GM15510 (cell line): ENCODE measurements around the gene PAX2.

Experiments
- POLR2A ChIP-seq: IDR thresholded peaks from 3 replicates; pipeline ENCODE4 v1.6.1; 2011; ENCODE audit warnings: borderline replicate concordance; ENCODE audit not compliant: insufficient read length; ENCODE audit errors: extremely low read depth

Gene PAX2

DNA sequence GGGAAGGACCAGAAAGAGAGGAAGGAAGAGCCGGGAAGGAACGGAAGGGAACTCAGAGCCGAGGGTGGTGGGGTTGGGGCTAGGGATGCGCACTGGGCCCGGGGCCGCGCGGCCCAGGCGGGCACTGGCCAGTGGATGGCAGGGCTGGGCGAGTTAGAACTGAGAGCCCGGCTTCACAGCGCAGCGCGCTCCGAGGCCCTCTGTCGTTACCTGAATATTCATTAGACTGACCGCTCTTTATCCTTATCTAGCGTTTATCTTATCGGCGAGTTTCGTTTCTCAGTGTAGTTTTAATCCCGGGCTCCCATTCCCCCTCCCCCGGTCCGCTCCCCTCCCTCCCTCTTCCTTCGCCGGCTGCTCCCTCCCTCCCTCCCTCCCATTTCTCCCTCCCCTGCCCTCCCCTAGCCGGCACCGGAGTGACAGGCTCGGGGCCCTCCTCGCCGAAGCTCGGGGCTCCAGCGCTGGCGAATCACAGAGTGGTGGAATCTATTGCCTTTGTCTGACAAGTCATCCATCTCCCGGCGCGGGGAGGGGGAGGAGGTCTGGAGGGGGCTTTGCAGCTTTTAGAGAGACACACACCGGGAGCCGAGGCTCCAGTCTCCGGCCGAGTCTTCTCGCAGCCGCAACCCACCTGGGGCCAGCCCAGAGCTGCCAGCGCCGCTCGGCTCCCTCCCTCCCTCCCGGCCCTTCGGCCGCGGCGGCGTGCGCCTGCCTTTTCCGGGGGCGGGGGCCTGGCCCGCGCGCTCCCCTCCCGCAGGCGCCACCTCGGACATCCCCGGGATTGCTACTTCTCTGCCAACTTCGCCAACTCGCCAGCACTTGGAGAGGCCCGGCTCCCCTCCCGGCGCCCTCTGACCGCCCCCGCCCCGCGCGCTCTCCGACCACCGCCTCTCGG, at the start of gene PAX2:
Gene PAX2 (plus strand): TSS at position 596 of the 895 bp plus-strand sequence. CDS start 679 bp downstream, outside the sequence.
- no peak for TF ChIP-seq POLR2A

- no peak for TF ChIP-seq POLR2A
Measured at GRCh38 chr10:100696477-100696901, 48.9 kb upstream of the PAX2 start.

DNA sequence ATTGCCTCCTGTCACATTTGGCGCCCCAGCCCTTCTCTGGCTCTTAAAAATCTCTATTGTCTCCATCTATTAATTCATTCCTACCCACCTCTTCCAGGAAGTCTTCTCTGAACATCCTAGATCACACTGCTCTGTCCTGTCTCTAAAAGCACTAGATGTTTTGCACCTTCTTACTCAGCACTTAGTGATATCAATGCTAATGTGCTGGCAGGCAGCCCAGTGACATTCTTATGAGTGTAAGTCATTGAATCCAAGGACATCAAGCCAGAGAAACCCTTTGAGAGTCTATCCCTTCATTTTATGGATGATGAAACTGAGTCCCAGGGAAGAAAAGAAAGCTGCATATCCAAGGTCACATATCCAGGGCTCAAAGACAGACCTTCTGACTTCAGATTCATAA, 48.3 kb upstream of the PAX2 start:
- TF ChIP-seq POLR2A: no peak

DNA sequence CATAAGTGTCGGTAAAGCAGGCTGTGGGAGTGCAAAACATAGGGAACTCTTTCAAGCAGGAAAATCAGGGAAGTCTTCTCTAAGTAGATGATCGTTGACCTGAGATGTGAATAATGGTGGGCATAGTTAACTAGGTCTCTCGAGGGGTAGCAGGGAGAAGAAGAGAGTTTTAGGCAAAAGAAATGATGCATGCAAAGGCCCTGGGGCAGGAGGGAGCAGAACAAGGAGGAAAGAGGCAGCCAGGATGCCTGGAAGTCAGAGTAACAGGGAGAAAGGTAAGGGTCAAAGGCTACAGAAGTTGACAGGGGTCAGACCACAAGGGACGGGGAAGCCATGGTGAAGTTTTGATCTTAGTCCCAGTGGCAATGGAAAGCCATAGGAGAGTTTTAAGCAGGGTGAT, 47.8 kb upstream of the PAX2 start:
- TF ChIP-seq POLR2A: no peak

DNA sequence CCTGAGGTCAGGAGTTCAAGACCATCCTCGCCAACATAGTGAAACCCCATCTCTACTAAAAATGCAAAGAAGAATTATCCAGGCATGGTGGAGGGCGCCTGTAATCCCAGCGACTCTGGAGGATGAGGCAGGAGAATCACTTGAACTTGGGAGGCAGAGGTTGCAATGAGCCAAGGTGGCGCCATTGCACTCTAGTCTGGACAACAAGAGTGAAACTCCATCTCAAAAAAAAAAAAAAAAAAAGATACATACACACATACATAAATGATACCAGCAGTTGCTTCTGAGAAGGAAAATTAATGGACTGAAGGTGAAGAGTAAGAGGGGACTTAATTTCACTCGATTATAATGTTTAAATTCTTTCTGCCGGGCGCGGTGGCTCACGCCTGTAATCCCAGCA, 40.2 kb upstream of the PAX2 start:
- no peak for TF ChIP-seq POLR2A

GRCh38 chr10:100707261-100707848, 38.0 kb upstream of the PAX2 start:
- no peak for TF ChIP-seq POLR2A

DNA sequence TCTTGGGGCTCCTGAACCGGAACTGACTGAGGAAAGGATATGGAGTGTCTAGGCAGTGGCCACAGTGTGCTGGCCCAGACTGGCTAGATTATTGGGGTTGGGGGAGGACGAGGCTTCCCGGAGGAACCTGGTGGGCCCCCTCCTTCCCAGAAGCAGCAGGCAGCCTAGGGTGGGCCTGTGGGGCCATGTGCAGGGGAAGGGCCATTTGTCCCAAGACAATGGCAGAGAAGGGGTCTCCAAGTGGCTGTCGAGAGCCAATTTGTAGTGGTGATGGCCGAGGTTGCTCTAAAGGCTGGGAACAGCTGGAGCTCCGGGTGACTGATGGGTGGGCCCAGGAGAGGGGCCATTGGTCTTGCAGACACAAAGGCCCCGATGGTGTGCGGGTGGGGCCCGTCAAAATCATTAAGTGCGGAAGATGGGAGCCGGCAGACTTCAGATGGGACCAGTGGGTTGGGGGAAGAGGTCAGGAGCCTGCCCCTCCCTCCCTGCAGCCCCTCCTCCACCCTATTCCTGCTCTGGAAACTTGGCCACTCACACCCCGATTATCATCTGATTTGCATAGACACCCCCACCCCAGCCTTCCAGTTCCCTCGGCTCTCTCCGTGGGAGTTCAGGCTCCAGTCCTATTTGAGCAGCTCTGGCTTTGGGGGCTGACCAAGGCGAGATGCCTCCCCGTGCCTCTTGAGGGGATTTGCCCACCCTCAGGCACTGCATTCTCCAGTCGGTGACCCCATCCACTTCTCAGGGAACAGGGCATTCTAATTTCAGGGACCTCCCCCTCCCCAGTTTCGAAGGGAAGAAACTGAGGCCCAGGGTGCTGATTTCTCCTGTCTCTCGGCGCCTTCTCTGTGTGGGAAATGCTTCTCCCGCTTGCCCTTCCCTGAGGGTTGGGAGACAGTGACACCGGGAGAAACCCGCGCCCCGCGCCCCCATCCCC, 36.0 kb upstream of the PAX2 start:
- no peak for TF ChIP-seq POLR2A

DNA sequence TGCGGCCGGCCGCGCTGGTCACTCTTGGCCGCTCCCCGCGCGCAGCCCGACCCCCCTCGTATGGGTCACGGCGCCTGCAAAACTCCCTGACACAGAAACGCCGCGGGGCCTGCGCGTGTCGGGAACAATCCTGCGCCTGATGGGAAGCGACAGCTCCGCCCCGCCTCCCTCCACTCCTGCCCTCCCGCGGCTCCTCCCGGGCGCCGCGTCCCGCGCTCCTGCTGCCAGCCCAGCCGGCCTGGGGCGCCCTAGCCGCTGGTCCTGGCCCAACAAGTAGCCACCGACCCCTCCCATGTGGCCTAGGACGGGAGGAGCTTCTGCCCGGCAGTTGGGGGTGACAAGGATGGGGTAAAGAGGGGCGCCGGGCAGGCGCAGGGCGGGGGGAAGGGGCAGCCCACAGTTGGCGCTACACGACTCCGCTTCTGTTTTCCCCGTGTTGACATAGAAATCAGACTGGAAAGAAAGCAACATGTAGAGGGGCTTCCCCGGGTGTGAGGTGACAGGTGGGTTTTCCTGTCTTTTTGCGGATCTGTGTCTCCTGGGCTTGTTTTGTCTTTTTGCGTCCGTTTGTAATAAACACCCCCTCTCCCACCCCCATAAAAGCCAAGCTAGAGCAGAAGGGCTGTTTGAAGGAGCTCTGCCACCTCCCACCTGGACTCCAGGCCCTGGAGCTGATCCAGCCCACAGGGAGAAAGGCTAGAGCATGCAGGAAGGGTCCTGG, 35.1 kb upstream of the PAX2 start:
- no peak for TF ChIP-seq POLR2A

GRCh38 chr10:100713049-100713858, 32.1 kb upstream of the PAX2 start:
- TF ChIP-seq POLR2A: no peak

- TF ChIP-seq POLR2A: no peak
Measured at GRCh38 chr10:100713859-100714565, 31.4 kb upstream of the PAX2 start.

- TF ChIP-seq POLR2A: no peak
Measured at GRCh38 chr10:100714566-100714950, 30.8 kb upstream of the PAX2 start.

GRCh38 chr10:100715101-100715444, 30.3 kb upstream of the PAX2 start:
- no peak for TF ChIP-seq POLR2A

DNA sequence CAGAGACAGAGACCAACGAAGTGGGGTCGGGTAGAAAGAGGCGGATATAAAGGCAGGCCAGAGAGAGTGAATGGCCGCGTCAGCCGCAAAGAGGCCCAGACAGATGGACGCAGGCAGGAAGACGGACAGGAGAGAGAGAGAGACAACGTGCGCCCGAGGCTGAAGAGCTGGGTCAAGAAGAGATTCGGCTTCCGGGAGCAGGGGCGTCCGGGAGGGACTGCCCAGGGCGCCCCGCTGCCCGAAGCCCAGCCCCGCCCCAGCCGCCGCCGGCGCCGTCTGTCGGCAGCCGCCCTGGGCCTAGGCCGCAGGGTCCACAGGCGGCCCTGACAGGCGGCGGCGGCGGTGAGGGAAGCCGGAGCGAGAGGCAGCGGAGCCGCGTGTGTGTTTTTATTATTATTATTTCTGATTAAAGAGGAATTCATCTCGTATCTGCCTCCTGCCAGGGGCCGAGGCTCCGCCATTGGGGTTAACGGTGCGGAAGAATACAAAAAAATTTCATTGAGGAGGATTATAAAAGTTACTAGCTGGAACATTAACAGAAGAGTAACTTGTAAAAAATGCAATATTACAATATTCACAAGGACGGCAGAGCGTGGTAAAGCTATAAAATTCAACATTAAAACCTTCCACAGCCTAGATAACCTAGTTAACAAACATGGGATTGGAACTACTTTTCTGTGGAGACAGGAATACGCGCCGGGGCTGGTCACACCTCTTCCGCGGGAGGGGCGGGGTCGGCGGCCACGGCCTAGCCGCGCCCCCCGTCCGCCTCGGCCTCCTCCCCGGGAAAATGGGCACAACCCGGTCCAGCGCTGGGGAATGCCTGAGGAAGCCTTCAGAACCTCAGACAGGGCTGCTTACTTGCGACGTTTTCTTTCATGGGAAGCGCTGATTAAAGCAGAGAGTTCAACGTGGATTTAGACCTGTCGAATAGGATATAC, 29.7 kb upstream of the PAX2 start:
- TF ChIP-seq POLR2A: no peak

GRCh38 chr10:100717166-100717565, 28.2 kb upstream of the PAX2 start:
- no peak for TF ChIP-seq POLR2A
